CD4-positive, CD25-positive, alpha-beta regulatory T cell (primary cell): ENCODE measurements around the gene AGTRAP. TPM values are rescaled to one million over a fixed set of nuclear protein-coding genes. Genes with fewer than 3 reads are reported as not detected.

ENCODE experiments used
- ATAC-seq, 2 donors: fragments of 150-1000 bp; cut with Tn5 transposase; one replicate each; pipeline ENCODE4 v1.10.0; 2021; ENCODE audit warnings: low read depth in 2 of 2, moderate number of reproducible peaks in 2 of 2, moderate library complexity in 1 of 2
- DNase-seq, 3 donors: peaks; one replicate each; pipeline versions ENCODE4 v3.0.0 to v3.0.0-alpha.2; 2012 to 2022; ENCODE audit warnings: mixed read lengths in 1 of 3
- H3K27ac ChIP-seq: one replicate; pipeline ENCODE4 v1.7.0; 2013; ENCODE audit warnings: mild to moderate bottlenecking, low read length; ENCODE audit not compliant: insufficient read depth, poor library complexity, severe bottlenecking
- H3K27me3 ChIP-seq: one replicate; pipeline ENCODE4 v1.7.0; 2013; ENCODE audit warnings: low read length; ENCODE audit not compliant: control insufficient read depth, insufficient read depth
- H3K36me3 ChIP-seq: one replicate; pipeline ENCODE4 v1.7.0; 2013; ENCODE audit warnings: mild to moderate bottlenecking, low read length, moderate library complexity; ENCODE audit not compliant: control insufficient read depth, insufficient read depth
- H3K4me1 ChIP-seq: 2 replicates; pipeline ENCODE4 v1.7.0; 2013; ENCODE audit warnings: mild to moderate bottlenecking, low read length; ENCODE audit not compliant: insufficient read depth, control insufficient read depth, poor library complexity, severe bottlenecking
- H3K4me3 ChIP-seq: one replicate; pipeline ENCODE4 v1.7.0; 2013; ENCODE audit warnings: low read depth, mild to moderate bottlenecking, low read length, moderate library complexity
- H3K9me3 ChIP-seq, 2 experiments: 1 replicate in 1 of 2; 2 replicates in 1 of 2; pipeline ENCODE4 v1.7.0; 2013; ENCODE audit warnings: low read length in 2 of 2, mild to moderate bottlenecking in 1 of 2, moderate library complexity in 1 of 2; ENCODE audit not compliant: control insufficient read depth in 2 of 2
- H3K27ac Mint-ChIP-seq, 3 donors: one replicate each; pipeline ENCODE4 v1.8.0; 2020 to 2022; ENCODE audit warnings: mild to moderate bottlenecking in 3 of 3, mixed read lengths in 3 of 3, moderate library complexity in 2 of 3
- H3K27me3 Mint-ChIP-seq: one replicate; pipeline ENCODE4 v1.8.0; 2022; ENCODE audit warnings: mild to moderate bottlenecking, mixed read lengths
- H3K36me3 Mint-ChIP-seq: one replicate; pipeline ENCODE4 v1.8.0; 2020; ENCODE audit warnings: mixed read lengths
- H3K4me1 Mint-ChIP-seq, 4 donors: one replicate each; pipeline ENCODE4 v1.8.0; 2020 to 2022; ENCODE audit warnings: mixed read lengths in 4 of 4, mild to moderate bottlenecking in 1 of 4
- H3K4me3 Mint-ChIP-seq, 4 donors: one replicate each; pipeline ENCODE4 v1.8.0; 2020 to 2022; ENCODE audit warnings: mild to moderate bottlenecking in 4 of 4, mixed read lengths in 4 of 4, moderate library complexity in 3 of 4
- H3K9me3 Mint-ChIP-seq, 7 donors: one replicate each; pipeline ENCODE4 v1.8.0; 2020 to 2022; ENCODE audit warnings: mixed read lengths in 7 of 7, mild to moderate bottlenecking in 3 of 7, moderate library complexity in 2 of 7
- polyA plus RNA-seq, 4 donors: library from polyadenylated mRNA; unstranded; fragments of 300-500 nt; fragmentation: Illumina TruSeq; gene quantifications; one replicate each; pipeline ENCODE4 v1.2.3, GENCODE V29; 2021
- total RNA-seq: library from RNA; stranded (reverse); gene quantifications from one replicate; pipeline ENCODE4 v1.2.3, GENCODE V29; 2022

The AGTRAP gene
- total and polyA plus RNA-seq, 5 donors from 2014 or later, result 25.2 to 113 (median 65.2) TPM

DNA sequence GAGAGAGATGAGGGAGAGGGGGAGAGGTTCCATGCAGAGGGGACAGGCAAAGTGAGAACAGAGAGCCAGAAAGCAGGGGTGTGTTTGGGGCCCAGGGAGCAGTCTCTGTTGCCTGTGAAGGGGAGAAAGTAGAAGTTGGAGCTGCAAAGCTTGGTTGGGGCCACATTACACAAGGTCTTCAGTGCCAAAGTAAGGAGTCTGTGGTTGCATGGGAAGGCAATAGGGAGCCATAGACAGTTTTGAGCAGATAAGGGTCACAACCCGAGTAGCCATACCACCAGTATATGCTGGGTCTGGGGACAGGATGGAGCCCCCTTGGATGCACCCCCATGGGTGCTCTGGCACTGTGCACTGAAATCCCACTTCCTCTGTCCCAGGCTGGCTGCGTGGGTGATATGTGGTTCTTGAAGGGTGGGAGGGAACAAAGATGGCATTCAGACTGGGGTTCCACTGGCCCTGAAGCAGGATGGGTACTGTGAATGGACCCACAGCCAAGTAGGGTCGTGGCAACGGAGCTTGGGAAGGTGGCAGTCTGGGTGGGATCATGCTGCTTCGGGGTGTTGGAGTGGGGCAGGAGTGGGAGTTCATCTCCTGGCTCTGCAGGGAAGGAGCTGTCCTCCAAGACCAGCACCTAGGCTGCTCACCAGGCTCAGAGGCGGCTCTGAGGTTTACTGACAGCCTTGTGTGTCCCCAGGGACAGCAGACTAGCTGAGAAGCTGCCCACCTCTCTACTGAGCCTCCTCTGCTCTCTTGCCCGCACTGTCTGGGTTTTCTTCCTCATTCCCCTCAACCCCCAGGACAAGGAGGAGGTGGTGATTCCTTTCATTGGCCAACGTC, 32.4 kb upstream of the AGTRAP start:
- no peaks in the 10 kb centered on the region for H3K4me1 Mint-ChIP-seq
- no peak overlapping the region for H3K4me3 ChIP-seq
- H3K36me3 Mint-ChIP-seq, result no peaks in the 10 kb centered on the region
- H3K27me3 Mint-ChIP-seq, result peaks cover 12% of the 10 kb centered on the region
- no peaks in the 10 kb centered on the region for H3K4me1 ChIP-seq
- H3K27me3 ChIP-seq, result no peaks in the 10 kb centered on the region
- H3K9me3 Mint-ChIP-seq, result peaks cover 0 to 2% (median 0%) of the 10 kb centered on the region in 7 donors
- no peaks in the 10 kb centered on the region for H3K36me3 ChIP-seq
- ATAC-seq, result no peak
- no peak for DNase-seq
- no peak overlapping the region for H3K27ac ChIP-seq
- H3K4me3 Mint-ChIP-seq, result no peak overlapping the region
- H3K9me3 ChIP-seq, result no peaks in the 10 kb centered on the region
- H3K27ac Mint-ChIP-seq, result no peak overlapping the region

DNA sequence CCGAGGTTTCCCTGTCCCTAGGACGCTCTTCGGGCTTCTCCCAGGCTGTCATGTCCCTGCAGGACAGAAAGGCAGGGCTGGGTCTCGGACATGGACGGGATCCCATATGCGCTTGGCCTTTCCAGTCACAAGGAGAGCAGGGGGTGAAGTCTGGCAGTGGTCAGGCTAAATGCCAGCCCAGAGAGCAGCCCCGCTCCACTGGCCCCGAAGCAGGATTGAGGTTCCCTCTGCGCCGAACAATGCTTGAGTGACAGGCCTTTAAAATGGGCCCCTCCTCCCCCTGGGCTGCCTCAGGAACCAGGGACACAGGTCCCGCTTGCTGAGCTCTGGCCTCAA, 31.8 kb upstream of the AGTRAP start:
- no peak overlapping the region for H3K27ac ChIP-seq
- H3K36me3 ChIP-seq, result no peaks in the 10 kb centered on the region
- no peak for DNase-seq
- H3K4me1 Mint-ChIP-seq, result no peaks in the 10 kb centered on the region
- peaks cover 0 to 4% (median 0%) of the 10 kb centered on the region in 7 donors for H3K9me3 Mint-ChIP-seq
- H3K4me1 ChIP-seq, result no peaks in the 10 kb centered on the region
- no peak overlapping the region for H3K4me3 Mint-ChIP-seq
- no peaks in the 10 kb centered on the region for H3K36me3 Mint-ChIP-seq
- H3K4me3 ChIP-seq, result no peak overlapping the region
- H3K27me3 Mint-ChIP-seq, result peaks cover 6% of the 10 kb centered on the region
- no peak overlapping the region for H3K27ac Mint-ChIP-seq
- H3K27me3 ChIP-seq, result no peaks in the 10 kb centered on the region
- no peaks in the 10 kb centered on the region for H3K9me3 ChIP-seq
- no peak for ATAC-seq

DNA sequence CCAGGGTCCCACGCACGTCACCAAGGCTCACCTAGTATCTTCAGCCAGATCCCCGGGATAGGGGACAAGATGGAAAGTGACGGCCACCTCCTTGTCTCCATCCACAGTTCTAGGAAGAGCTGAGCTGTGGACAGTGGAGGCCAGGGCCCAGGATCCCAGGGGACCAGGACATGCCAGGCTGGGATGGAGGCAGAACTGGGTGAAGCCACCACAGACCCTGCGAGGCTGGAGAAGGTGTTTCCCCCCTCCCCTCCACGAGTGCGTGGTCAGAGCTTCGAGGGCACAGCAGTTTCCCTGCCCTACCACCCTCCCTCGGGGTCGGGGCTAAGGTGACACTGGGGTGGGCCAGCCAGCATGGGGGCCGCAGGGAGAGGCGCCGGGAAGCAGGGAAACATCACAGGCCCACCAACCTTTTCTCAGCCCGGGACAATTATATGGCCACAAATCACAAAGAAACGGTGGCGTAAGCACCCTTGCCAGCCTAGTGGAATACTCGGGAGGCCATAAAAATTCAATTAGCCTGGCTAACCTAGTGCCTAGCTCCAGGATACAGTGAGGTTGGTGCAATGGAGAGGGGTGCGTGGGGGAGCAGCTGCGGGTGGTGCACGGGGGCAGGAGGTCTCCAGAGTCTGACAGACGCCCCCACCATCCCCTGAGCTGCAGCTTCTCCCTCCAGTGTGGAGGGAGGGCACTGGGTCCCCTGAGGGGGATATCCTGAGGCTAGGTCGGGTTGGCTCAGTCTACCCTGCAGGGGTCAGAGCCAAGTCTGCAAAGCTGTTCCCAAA, 31.1 kb upstream of the AGTRAP start:
- no peaks in the 10 kb centered on the region for H3K36me3 ChIP-seq
- Mint-ChIP-seq H3K4me1 (no peaks in the 10 kb centered on the region), H3K27ac (no peak overlapping the region), H3K36me3 (no peaks in the 10 kb centered on the region), H3K27me3 (peaks cover 6% of the 10 kb centered on the region), H3K4me3 (no peak overlapping the region), H3K9me3 (peaks cover 0 to 4% (median 0%) of the 10 kb centered on the region in 7 donors)
- no peak for ATAC-seq
- H3K27ac ChIP-seq, result no peak overlapping the region
- H3K27me3 ChIP-seq, result no peaks in the 10 kb centered on the region
- no peak overlapping the region for H3K4me3 ChIP-seq
- no peak for DNase-seq
- H3K4me1 ChIP-seq, result no peaks in the 10 kb centered on the region
- H3K9me3 ChIP-seq, result no peaks in the 10 kb centered on the region

DNA sequence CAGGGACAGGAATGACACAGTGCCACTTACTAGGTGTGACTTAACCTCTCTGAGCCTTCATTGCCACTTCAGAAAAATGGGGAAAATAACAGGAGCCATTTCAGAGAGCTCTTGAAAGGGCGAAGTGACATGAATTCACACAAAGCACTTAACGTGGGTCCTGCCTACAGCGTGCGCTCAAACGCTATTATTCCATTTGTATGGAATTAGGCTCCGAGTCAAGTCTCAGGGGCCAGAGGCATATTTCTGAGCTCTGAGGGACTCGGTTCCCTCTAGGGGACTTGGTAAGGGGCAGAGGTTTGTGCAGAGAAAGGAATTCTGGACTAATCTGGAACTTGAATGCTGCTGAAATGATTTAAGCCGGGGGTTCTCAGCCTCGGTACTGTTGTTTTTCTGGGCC, 30.3 kb upstream of the AGTRAP start:
- no peaks in the 10 kb centered on the region for H3K4me1 ChIP-seq
- H3K27ac ChIP-seq, result no peak overlapping the region
- Mint-ChIP-seq H3K36me3 (no peaks in the 10 kb centered on the region), H3K27me3 (peaks cover 6% of the 10 kb centered on the region), H3K9me3 (peaks cover 0 to 4% (median 0%) of the 10 kb centered on the region in 7 donors), H3K4me3 (no peak overlapping the region), H3K4me1 (no peaks in the 10 kb centered on the region), H3K27ac (no peak overlapping the region)
- DNase-seq (no peak), ATAC-seq (no peak)
- no peaks in the 10 kb centered on the region for H3K27me3 ChIP-seq
- no peaks in the 10 kb centered on the region for H3K9me3 ChIP-seq
- no peak overlapping the region for H3K4me3 ChIP-seq
- H3K36me3 ChIP-seq, result no peaks in the 10 kb centered on the region

DNA sequence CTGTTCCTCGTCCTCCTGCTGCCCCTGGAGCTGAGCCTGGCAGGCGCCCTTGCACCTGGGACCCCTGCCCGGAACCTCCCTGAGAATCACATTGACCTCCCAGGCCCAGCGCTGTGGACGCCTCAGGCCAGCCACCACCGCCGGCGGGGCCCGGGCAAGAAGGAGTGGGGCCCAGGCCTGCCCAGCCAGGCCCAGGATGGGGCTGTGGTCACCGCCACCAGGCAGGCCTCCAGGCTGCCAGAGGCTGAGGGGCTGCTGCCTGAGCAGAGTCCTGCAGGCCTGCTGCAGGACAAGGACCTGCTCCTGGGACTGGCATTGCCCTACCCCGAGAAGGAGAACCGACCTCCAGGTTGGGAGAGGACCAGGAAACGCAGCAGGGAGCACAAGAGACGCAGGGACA, 29.6 kb upstream of the AGTRAP start:
- Histone ChIP-seq H3K36me3 (no peaks in the 10 kb centered on the region), H3K27me3 (no peaks in the 10 kb centered on the region)

DNA sequence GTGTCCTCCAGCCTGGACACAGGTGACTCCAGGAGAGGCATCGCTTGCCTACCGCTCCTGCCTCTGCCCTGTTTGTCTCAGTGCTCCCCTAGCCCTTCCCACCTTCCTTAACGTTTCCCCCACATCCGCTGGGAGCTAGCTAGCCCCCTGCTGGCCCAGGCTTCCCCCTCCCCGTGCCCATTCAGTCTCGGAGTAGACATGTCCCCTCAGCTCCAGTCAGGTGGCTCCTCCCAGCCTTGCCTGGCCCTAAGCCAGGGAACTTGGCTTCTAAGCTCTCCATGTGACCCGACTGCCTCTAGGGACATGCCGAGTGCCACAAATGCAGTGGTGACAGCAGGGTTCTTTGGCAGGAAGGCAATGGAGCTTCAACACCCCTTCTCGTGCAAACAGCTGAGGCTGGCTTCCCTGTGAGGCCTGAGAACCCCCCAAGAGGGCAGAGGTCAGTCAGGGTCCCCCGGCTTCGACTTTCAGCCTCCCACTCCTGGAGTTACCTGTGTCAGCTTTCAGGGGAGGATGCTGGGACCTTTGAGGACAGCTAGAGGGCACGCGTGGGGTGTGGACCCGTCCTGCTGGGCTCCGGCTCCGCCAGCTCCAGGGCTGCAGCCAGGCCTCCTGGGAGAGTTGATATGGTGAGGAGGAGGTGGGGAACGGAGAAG, 28.2 kb upstream of the AGTRAP start:
- Mint-ChIP-seq H3K27me3 (peaks cover 11% of the 10 kb centered on the region), H3K27ac (peak overlapping the region in 1 of 3 donors; percentile 87), H3K9me3 (peaks cover 0 to 4% (median 0%) of the 10 kb centered on the region in 7 donors), H3K36me3 (no peaks in the 10 kb centered on the region), H3K4me3 (no peak overlapping the region), H3K4me1 (no peaks in the 10 kb centered on the region)
- H3K4me3 ChIP-seq, result no peak overlapping the region
- H3K36me3 ChIP-seq, result no peaks in the 10 kb centered on the region
- H3K4me1 ChIP-seq, result no peaks in the 10 kb centered on the region
- no peaks in the 10 kb centered on the region for H3K9me3 ChIP-seq
- ATAC-seq (no peak), DNase-seq (no peak)
- H3K27ac ChIP-seq, result no peak overlapping the region
- H3K27me3 ChIP-seq, result no peaks in the 10 kb centered on the region

More for the DNA sequence above, 29.6 kb upstream of the AGTRAP start:
- Histone ChIP-seq H3K27ac (no peak overlapping the region), H3K4me1 (no peaks in the 10 kb centered on the region), H3K4me3 (no peak overlapping the region), H3K9me3 (no peaks in the 10 kb centered on the region)
- Mint-ChIP-seq H3K4me3 (no peak overlapping the region), H3K4me1 (no peaks in the 10 kb centered on the region), H3K36me3 (no peaks in the 10 kb centered on the region), H3K27ac (no peak overlapping the region), H3K9me3 (peaks cover 0 to 4% (median 0%) of the 10 kb centered on the region in 7 donors), H3K27me3 (peaks cover 6% of the 10 kb centered on the region)
- DNase-seq (no peak), ATAC-seq (no peak)

DNA sequence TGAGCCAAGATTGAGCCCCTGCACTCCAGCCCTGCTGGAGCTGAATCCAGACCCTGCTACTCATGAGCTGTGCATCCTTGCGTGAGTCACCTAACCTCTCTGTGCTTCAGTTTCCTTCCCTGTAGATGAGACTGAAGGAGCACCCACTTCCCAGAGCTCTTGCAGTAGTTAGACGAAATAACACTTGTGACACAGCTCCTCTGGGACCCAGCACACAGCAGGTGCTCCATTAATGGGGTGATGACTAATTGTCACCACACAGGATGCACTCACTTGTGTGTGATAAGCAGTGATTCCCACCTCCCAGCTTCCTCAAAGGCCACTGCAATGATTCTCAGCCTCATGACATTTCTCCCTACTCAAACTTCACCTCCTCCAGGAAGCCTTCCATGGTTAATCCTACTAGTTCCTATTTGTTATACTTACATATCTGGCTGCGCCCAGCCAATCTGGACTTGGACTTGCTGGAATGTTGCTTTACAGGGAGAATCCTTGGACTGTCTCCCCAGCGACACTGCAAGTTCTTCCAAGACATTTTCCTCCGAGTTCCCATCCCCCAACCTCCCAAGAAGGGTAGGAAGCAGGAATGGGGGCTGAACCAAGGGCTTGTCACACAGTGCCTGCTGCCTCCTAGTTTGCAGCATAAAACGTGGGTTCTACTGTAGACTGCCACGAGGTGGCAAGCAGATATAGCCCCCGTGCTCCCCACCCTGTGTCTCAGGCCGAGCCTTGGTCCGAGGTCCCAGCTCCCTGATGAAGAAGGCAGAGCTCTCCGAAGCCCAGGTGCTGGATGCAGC, 27.2 kb upstream of the AGTRAP start:
- no peak overlapping the region for H3K4me3 Mint-ChIP-seq
- ATAC-seq, result peak in 1 of 2 donors; percentile 35
- no peaks in the 10 kb centered on the region for H3K9me3 ChIP-seq
- no peaks in the 10 kb centered on the region for H3K4me1 ChIP-seq
- H3K36me3 ChIP-seq, result no peaks in the 10 kb centered on the region
- peaks cover 11% of the 10 kb centered on the region for H3K27me3 Mint-ChIP-seq
- no peak overlapping the region for H3K27ac Mint-ChIP-seq
- H3K9me3 Mint-ChIP-seq, result peaks cover 0 to 4% (median 0%) of the 10 kb centered on the region in 7 donors
- DNase-seq, result no peak
- no peak overlapping the region for H3K4me3 ChIP-seq
- H3K4me1 Mint-ChIP-seq, result no peaks in the 10 kb centered on the region
- no peaks in the 10 kb centered on the region for H3K27me3 ChIP-seq
- no peak overlapping the region for H3K27ac ChIP-seq
- no peaks in the 10 kb centered on the region for H3K36me3 Mint-ChIP-seq
